ENCODE results near the gene KRT80. TPM values are rescaled to one million over a fixed set of nuclear protein-coding genes. Genes with fewer than 3 reads are reported as not detected.
A peak's percentile ranks its signal among the peaks of the same experiment; 100 is the strongest.

KRT80 gene
- total and polyA plus RNA-seq, 10 donors = 0.03 to 0.37 (median 0.17) TPM; not detected in 7

DNA sequence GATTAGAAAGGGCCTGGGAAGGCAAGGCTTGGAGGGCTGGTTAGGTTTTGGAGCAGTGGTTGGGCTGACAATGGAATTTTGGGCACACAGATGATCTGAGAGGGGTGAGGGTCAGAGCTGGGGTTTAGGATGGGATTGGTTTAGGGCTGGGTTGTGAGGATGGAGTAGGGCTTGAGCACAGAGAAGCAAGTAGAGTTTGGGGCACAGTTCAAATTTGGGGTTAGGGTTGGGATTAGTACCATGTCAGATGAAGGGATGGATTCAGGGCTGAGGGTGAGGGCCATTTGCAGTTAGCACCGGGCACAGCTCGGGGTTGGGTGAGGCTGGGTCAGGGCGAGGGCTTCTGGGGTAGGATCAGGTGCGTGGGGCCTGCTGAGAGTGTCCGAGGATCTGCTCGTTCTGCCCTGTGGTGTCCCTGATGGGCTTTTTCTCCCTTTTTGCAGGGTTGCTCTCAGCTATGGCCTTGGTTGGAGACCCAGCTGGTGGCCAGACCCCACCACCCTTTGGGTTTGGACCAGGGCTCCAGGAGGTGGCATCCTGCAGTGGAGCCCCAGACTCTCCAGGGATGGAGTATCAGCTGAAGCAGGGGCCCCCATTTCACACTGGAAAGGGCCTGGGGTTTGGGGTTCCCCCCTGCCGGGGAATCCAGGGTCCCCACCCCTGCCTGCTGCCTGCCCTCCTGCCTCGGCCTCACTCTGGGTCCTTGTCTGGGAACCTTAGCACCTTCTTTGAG lies 45.6 kb downstream of the KRT80 start:
- Histone ChIP-seq H3K4me3 (no peak overlapping the region), H3K27me3 (replicated peaks in 1 of 7) (peaks cover 0 to 2% (median 0%) of the 10 kb centered on the region in 7 donors), H3K4me1 (peaks cover 0 to 18% (median 10%) of the 10 kb centered on the region in 6 donors), H3K36me3 (no peaks in the 10 kb centered on the region), H3K27ac (no peak overlapping the region), H3K9me3 (no peaks in the 10 kb centered on the region)
- TF ChIP-seq CTCF (IDR thresholded peaks at IDR 0.05 in 8 of 11, conservative IDR thresholded peaks at IDR 0.05 in 3 of 11) = no peak
- TF ChIP-seq POLR2AphosphoS5 (IDR thresholded peaks at IDR 0.05) = no peak
- TF ChIP-seq POLR2A (IDR thresholded peaks at IDR 0.05) = no peak
- intact Hi-C loops (cut with DNase I; ENCODE audit: low total_unique reads) = no loop called here
- WGBS, 5 donors = 86 to 95% (median 93%) methylated on average over 7 to 8 of the region's 8 CpGs
- DNase-seq = peak; percentile 65

DNA sequence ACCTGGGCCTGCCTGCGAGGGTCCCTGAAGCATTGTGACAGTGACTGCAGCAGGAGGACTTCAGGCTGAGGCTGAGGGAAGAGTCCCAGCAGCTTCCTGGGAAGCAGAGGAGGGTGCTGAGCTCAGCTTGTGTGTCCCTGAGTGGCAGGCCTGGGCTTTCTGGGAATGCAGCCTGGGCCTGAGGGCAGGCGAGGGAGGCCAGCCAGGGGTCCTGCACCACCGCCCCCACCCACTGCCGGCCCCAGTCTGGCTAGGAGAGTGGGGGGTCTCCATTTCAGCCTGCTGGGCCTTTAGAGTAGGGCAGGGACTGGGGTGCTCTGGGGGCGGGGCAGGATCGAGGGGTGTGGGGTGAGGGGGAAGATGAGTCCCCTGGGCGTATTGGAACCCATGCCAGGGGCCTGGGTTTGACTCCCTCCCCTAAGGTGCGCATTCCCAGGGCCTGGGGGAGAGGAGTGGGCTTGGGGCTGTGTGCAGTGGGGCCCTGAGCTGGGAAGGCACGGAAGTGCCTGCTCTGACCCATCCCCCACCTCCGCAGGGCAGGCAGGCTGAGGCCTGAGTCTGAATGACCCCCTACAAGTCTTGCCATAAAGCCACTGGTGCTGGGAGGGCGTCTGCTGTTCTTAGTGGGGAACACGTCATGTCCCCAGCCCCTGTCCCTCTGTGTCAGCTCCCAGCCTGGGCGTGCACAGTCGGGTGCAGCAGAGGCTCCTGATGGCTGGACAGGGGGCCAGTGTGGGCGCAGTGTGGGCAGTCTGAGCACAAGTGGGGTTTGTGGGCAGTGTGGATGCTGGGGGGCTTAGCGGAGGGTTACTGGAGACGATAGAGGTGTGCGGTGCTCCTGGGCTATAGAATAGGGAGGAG lies 46.4 kb downstream of the KRT80 start:
- Histone ChIP-seq H3K4me3 (no peak overlapping the region), H3K27ac (no peak overlapping the region), H3K9me3 (no peaks in the 10 kb centered on the region), H3K36me3 (no peaks in the 10 kb centered on the region), H3K4me1 (peaks cover 0 to 18% (median 10%) of the 10 kb centered on the region in 6 donors), H3K27me3 (replicated peaks in 1 of 7) (no peaks in the 10 kb centered on the region)
- DNase-seq = peak; percentile 63
- intact Hi-C loops (cut with DNase I; ENCODE audit: low total_unique reads) = no loop called here
- 81 to 91% (median 90%) methylated on average over 13 to 18 of the region's 18 CpGs for WGBS, 5 donors
- TF ChIP-seq POLR2A (IDR thresholded peaks at IDR 0.05) (no peak), CTCF (IDR thresholded peaks at IDR 0.05 in 8 of 11, conservative IDR thresholded peaks at IDR 0.05 in 3 of 11) (no peak), POLR2AphosphoS5 (IDR thresholded peaks at IDR 0.05) (no peak)

DNA sequence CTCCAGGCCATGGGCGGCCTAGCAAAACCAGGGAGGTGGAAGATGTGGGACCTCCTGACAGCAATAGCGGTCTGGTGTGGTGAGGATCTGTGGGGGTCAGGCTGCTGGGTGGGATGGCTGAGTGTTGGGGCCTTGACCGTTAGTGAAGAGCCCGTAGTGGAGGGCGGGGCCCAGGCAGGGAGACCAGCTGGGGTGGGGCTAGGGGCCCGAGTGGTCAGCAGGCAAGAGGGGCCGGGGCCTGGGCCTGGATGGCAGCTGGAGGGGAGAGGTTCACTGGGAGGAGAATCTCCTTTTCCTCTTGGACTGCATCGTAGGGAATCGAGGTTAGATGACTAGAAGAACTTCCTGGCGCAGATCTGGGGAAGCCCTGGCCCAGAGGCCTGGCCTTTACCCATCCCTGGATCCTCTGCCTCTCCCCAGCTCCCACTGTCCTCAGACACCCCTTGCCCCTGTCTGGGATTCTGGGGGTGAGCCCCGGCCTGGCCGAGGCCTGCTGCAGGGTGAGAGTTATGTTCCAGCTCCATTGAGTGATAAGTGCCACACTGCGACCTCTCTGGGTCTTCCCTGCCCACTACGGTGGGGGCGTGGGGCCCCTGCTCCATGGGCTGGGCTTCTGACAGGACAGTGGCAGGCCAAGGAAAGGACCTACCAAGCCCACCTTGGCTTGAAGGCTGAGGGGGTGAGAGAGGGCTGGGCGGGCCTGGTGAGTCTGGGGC lies 47.1 kb downstream of the KRT80 start:
- H3K4me3 ChIP-seq = no peak overlapping the region
- peaks cover 0 to 13% (median 7%) of the 10 kb centered on the region in 6 donors for H3K4me1 ChIP-seq
- no peaks in the 10 kb centered on the region for H3K9me3 ChIP-seq
- H3K27me3 ChIP-seq (replicated peaks in 1 of 7) = no peaks in the 10 kb centered on the region
- H3K27ac ChIP-seq = no peak overlapping the region
- peak; percentile 67 for DNase-seq
- 85 to 94% (median 87%) methylated on average over 11 to 16 of the region's 16 CpGs for WGBS, 5 donors
- intact Hi-C loops (cut with DNase I; ENCODE audit: low total_unique reads) = no loop called here
- no peaks in the 10 kb centered on the region for H3K36me3 ChIP-seq
- TF ChIP-seq POLR2AphosphoS5 (IDR thresholded peaks at IDR 0.05) (no peak), POLR2A (IDR thresholded peaks at IDR 0.05) (no peak), CTCF (IDR thresholded peaks at IDR 0.05 in 8 of 11, conservative IDR thresholded peaks at IDR 0.05 in 3 of 11) (no peak)

Data from spleen (tissue), 11 donors.